Measurements from ENCODE around the gene CLIC4. TPM values are rescaled to one million over a fixed set of nuclear protein-coding genes. Genes with fewer than 3 reads are reported as not detected.
"Not testable (repeated sequence)": the region's sequence is repeated elsewhere in the genome, so short reads cannot be mapped to it uniquely, and the experiment has no call there.

Gene CLIC4
- total and polyA plus RNA-seq, 2 donors (not counting 1 experiment from before 2014, with no cell fraction given), result 28.5 to 123 TPM

- Mint-ChIP-seq H3K4me1 (peaks cover 34% of the 10 kb centered on the region), H3K27ac (peak overlapping the region; percentile 75)
These were observed 48.4 kb upstream of the CLIC4 start for GRCh38 chr1:24696756-24697330.

GRCh38 chr1:24697453-24698001 is 47.7 kb upstream of the CLIC4 start:
- ATAC-seq (ENCODE audit: low read depth); H3K4me3 ChIP-seq (ENCODE audit: control extremely low read depth in 1 of 5, extremely low read depth in 1 of 5, insufficient read depth in 1 of 5, low read depth in 2 of 5, low read length in 4 of 5); H3K9me3 ChIP-seq (ENCODE audit: control extremely low read depth in 1 of 3, control insufficient read depth in 2 of 3, insufficient read depth in 1 of 3, low read length in 2 of 3); H2AFZ ChIP-seq (ENCODE audit: insufficient read depth, low read depth, low read length, poor library complexity, severe bottlenecking); H3K27ac ChIP-seq (ENCODE audit: low read length in 2 of 2); H3K4me3 Mint-ChIP-seq; H3K4me2 ChIP-seq (replicated peaks; ENCODE audit: low read depth, low read length, poor library complexity, severe bottlenecking); H3K9ac ChIP-seq (ENCODE audit: low read length); DNase-seq; H3K9me3 Mint-ChIP-seq (ENCODE audit: insufficient read depth); H3K79me2 ChIP-seq (ENCODE audit: control insufficient read depth, insufficient read depth, low read length); H3K36me3 ChIP-seq (replicated peaks in 1 of 2; ENCODE audit: control extremely low read depth in 1 of 2, control insufficient read depth in 1 of 2, extremely low read depth in 1 of 2, insufficient read depth in 2 of 2, low read length in 1 of 2); H4K20me1 ChIP-seq (ENCODE audit: control insufficient read depth, insufficient read depth, low read length, poor library complexity, severe bottlenecking); H3K27me3 Mint-ChIP-seq; H3K27me3 ChIP-seq (replicated peaks in 1 of 4; ENCODE audit: control extremely low read depth in 1 of 4, control insufficient read depth in 3 of 4, insufficient read depth in 4 of 4, low read length in 3 of 4): not testable (repeated sequence)
- ChIA-PET CTCF (interaction anchor here (1.1 to 5.7 kb wide), 4 partner anchors 9 to 151 kb away, joined by 3 to 46 read pairs (median 25); no protein-coding TSS in a partner anchor), POLR2A (interaction anchor here (0.6 kb wide), 2 partner anchors 36 to 47 kb away, joined by 3 to 6 read pairs; partner anchors contain the start of gene CLIC4)
- Mint-ChIP-seq H3K4me1 (peaks cover 34% of the 10 kb centered on the region), H3K27ac (peak overlapping the region; percentile 26)
- H3K4me1 ChIP-seq (ENCODE audit: control insufficient read depth in 2 of 2, insufficient read depth in 2 of 2, low read length in 2 of 2), result peaks cover 30 to 32% of the 10 kb centered on the region in 2 donors
- 100% methylated on average over 5 of the region's 7 CpGs for WGBS (ENCODE audit: insufficient coverage)
- intact Hi-C loops (cut with micrococcal nuclease), result loop anchor here (5.0 kb wide), 1 partner anchor 35 kb away; no protein-coding TSS in a partner anchor

More at GRCh38 chr1:24696756-24697330, 48.4 kb upstream of the CLIC4 start:
- H3K4me3 Mint-ChIP-seq, result peak overlapping the region; percentile 34
- WGBS (ENCODE audit: insufficient coverage), result 80% methylated on average over 14 of the region's 15 CpGs
- H3K27me3 ChIP-seq (replicated peaks in 1 of 4; ENCODE audit: control extremely low read depth in 1 of 4, control insufficient read depth in 3 of 4, insufficient read depth in 4 of 4, low read length in 3 of 4), result no peaks in the 10 kb centered on the region
- ATAC-seq (ENCODE audit: low read depth) (no peak), DNase-seq (no peak)
- no peak overlapping the region for H3K4me2 ChIP-seq (replicated peaks; ENCODE audit: low read depth, low read length, poor library complexity, severe bottlenecking)
- H3K9ac ChIP-seq (ENCODE audit: low read length), result no peak overlapping the region
- H2AFZ ChIP-seq (ENCODE audit: insufficient read depth, low read depth, low read length, poor library complexity, severe bottlenecking), result no peak overlapping the region
- H3K4me3 ChIP-seq (ENCODE audit: control extremely low read depth in 1 of 5, extremely low read depth in 1 of 5, insufficient read depth in 1 of 5, low read depth in 2 of 5, low read length in 4 of 5), result no peak overlapping the region
- CTCF ChIA-PET, result interaction anchor here (0.7 to 5.7 kb wide), 7 partner anchors 8 to 741 kb away, joined by 3 to 46 read pairs (median 4); no protein-coding TSS in a partner anchor
- H3K27me3 Mint-ChIP-seq, result no peaks in the 10 kb centered on the region
- intact Hi-C loops (cut with micrococcal nuclease), result loop anchor here (5.0 kb wide), 1 partner anchor 35 kb away; no protein-coding TSS in a partner anchor
- POLR2A ChIA-PET, result interaction anchor here (0.6 to 1.0 kb wide), 2 partner anchors 48 to 51 kb away, joined by 3 to 11 read pairs; partner anchors contain the start of gene CLIC4
- H3K36me3 ChIP-seq (replicated peaks in 1 of 2; ENCODE audit: control extremely low read depth in 1 of 2, control insufficient read depth in 1 of 2, extremely low read depth in 1 of 2, insufficient read depth in 2 of 2, low read length in 1 of 2), result no peaks in the 10 kb centered on the region
- peaks cover 30 to 32% of the 10 kb centered on the region in 2 donors for H3K4me1 ChIP-seq (ENCODE audit: control insufficient read depth in 2 of 2, insufficient read depth in 2 of 2, low read length in 2 of 2)
- no peak overlapping the region for H3K27ac ChIP-seq (ENCODE audit: low read length in 2 of 2)
- H4K20me1 ChIP-seq (ENCODE audit: control insufficient read depth, insufficient read depth, low read length, poor library complexity, severe bottlenecking), result no peaks in the 10 kb centered on the region
- H3K9me3 Mint-ChIP-seq (ENCODE audit: insufficient read depth), result no peaks in the 10 kb centered on the region
- peaks cover 0 to 6% (median 0%) of the 10 kb centered on the region in 3 donors for H3K9me3 ChIP-seq (ENCODE audit: control extremely low read depth in 1 of 3, control insufficient read depth in 2 of 3, insufficient read depth in 1 of 3, low read length in 2 of 3)
- H3K79me2 ChIP-seq (ENCODE audit: control insufficient read depth, insufficient read depth, low read length), result no peaks in the 10 kb centered on the region
- TF ChIP-seq CTCF (IDR thresholded peaks at IDR 0.05) (no peak), EZH2 (IDR thresholded peaks at IDR 0.05; ENCODE audit: borderline replicate concordance, insufficient read depth, low read depth, low read length, poor library complexity, severe bottlenecking) (no peak)

- not testable (repeated sequence) for H3K4me3 Mint-ChIP-seq; H3K27ac ChIP-seq (ENCODE audit: low read length in 2 of 2); DNase-seq; H3K27me3 Mint-ChIP-seq; H3K36me3 ChIP-seq (replicated peaks in 1 of 2; ENCODE audit: control extremely low read depth in 1 of 2, control insufficient read depth in 1 of 2, extremely low read depth in 1 of 2, insufficient read depth in 2 of 2, low read length in 1 of 2); H3K9ac ChIP-seq (ENCODE audit: low read length); H3K9me3 ChIP-seq (ENCODE audit: control extremely low read depth in 1 of 3, control insufficient read depth in 2 of 3, insufficient read depth in 1 of 3, low read length in 2 of 3); H3K79me2 ChIP-seq (ENCODE audit: control insufficient read depth, insufficient read depth, low read length); H3K27ac Mint-ChIP-seq; H2AFZ ChIP-seq (ENCODE audit: insufficient read depth, low read depth, low read length, poor library complexity, severe bottlenecking); H3K9me3 Mint-ChIP-seq (ENCODE audit: insufficient read depth); ATAC-seq (ENCODE audit: low read depth); H3K27me3 ChIP-seq (replicated peaks in 1 of 4; ENCODE audit: control extremely low read depth in 1 of 4, control insufficient read depth in 3 of 4, insufficient read depth in 4 of 4, low read length in 3 of 4); H4K20me1 ChIP-seq (ENCODE audit: control insufficient read depth, insufficient read depth, low read length, poor library complexity, severe bottlenecking); H3K4me2 ChIP-seq (replicated peaks; ENCODE audit: low read depth, low read length, poor library complexity, severe bottlenecking); H3K4me3 ChIP-seq (ENCODE audit: control extremely low read depth in 1 of 5, extremely low read depth in 1 of 5, insufficient read depth in 1 of 5, low read depth in 2 of 5, low read length in 4 of 5)
- intact Hi-C loops (cut with micrococcal nuclease), result loop anchor here (5.0 kb wide), 1 partner anchor 34 kb away; no protein-coding TSS in a partner anchor
- peaks cover 34% of the 10 kb centered on the region for H3K4me1 Mint-ChIP-seq
- 100% methylated on average over 5 of the region's 8 CpGs for WGBS (ENCODE audit: insufficient coverage)
- CTCF ChIA-PET, result interaction anchor here (1.1 to 5.7 kb wide), 3 partner anchors 10 to 132 kb away, joined by 3 to 46 read pairs (median 11); no protein-coding TSS in a partner anchor
- POLR2A ChIA-PET, result interaction anchor here (0.7 kb wide), 1 partner anchor 47 kb away, joined by 7 read pairs; the partner anchor contains the start of gene CLIC4
- H3K4me1 ChIP-seq (ENCODE audit: control insufficient read depth in 2 of 2, insufficient read depth in 2 of 2, low read length in 2 of 2), result peaks cover 30 to 32% of the 10 kb centered on the region in 2 donors
These were observed 46.9 kb upstream of the CLIC4 start for GRCh38 chr1:24698326-24698725.

All from B cell (primary cell).